Measurements from ENCODE around the gene HSF4. TPM values are rescaled to one million over a fixed set of nuclear protein-coding genes. Genes with fewer than 3 reads are reported as not detected.

HSF4 gene, protein sequence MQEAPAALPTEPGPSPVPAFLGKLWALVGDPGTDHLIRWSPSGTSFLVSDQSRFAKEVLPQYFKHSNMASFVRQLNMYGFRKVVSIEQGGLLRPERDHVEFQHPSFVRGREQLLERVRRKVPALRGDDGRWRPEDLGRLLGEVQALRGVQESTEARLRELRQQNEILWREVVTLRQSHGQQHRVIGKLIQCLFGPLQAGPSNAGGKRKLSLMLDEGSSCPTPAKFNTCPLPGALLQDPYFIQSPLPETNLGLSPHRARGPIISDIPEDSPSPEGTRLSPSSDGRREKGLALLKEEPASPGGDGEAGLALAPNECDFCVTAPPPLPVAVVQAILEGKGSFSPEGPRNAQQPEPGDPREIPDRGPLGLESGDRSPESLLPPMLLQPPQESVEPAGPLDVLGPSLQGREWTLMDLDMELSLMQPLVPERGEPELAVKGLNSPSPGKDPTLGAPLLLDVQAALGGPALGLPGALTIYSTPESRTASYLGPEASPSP
- 6.5 and 7.9 TPM in 2 replicates for total RNA-seq

GRCh38 chr16:67164599-67165061, at the start of gene HSF4:
Gene HSF4 (plus strand): TSS chr16:67164745. CDS start chr16:67164812, 67 bp downstream.

GRCh38 chr16:67150833-67151396, 13.6 kb upstream of the HSF4 start, which contains the start of gene B3GNT9:
Gene B3GNT9 (minus strand): TSS chr16:67150998. CDS start chr16:67150485, 513 bp downstream.

GRCh38 chr16:67170168-67170948, 5.8 kb downstream of the HSF4 start, which contains the start of gene NOL3:
Gene NOL3 (plus strand): TSS chr16:67170538.

GRCh38 chr16:67183627-67184452, 19.3 kb downstream of the HSF4 start, which contains the start of gene MATCAP1:
Gene MATCAP1 (minus strand): TSS chr16:67183963. CDS start chr16:67180610, 3,353 bp downstream.

DNA sequence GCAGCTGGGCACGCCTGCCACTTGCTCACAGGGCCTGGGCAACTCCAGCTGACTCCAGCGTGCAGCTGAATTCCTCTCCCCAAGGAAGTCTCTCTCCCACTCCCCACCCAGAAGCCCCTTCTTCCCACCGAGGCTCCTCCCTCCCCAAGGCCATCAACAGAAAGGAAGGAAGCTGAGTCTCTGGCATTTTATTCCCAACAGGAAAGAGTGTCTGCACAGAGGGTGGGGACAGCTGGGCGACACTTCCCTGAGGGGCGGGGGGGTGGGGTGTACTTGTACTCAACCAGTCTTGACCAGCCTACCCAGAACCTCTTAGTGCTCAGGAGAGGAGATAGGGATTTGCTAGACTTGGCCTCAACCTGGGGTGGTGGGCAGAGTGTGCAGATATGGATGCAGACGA, 25.5 kb downstream of the HSF4 start, which contains the start of gene EXOC3L1:
Gene EXOC3L1 (minus strand): TSS at position 96 of the 400 bp plus-strand sequence. CDS start 460 bp downstream, outside the sequence.

DNA sequence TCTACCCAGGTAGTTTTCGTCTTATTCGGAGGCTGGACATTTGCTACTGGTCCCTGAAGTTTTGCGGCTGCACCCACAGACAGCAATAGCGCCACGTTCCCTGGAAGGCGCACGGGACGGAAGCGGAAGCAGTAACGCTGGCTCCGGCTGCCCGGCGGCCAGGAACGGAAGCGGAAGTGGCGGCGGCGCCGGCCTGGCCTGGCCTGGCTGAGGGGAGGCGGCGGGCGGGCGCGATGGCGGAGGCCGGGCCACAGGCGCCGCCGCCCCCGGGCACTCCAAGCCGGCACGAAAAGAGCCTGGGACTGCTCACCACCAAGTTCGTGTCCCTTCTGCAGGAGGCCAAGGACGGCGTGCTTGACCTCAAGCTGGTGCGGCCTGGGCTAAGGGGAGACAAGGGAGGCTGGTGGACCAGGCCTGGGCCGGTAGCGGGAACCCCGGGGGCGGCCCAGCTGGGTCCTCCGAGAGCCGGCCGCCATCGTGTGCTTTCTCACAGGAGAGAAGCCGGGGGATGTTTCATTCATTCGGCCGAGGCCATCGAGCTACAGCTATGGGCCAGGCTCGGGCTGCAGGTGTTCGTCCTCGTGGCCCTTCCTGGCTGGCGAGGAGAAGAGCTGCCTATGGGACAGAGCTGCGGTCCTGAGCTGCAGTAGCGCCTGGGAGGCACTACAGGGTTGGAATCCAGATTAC, 27.6 kb downstream of the HSF4 start, which contains the start of gene E2F4:
Gene E2F4 (plus strand): TSS at position 161 of the 687 bp plus-strand sequence. CDS start 73 bp downstream, at position 234.

GRCh38 chr16:67199011-67199807, 34.7 kb downstream of the HSF4 start, which contains the start of gene ELMO3:
Gene ELMO3 (plus strand): TSS chr16:67199131. CDS start chr16:67199327, 196 bp downstream.

Other genes starting within 250 kb of the HSF4 start
- not detected in 2 replicates for gene CDH16, start 245.9 kb upstream of the HSF4 start, total RNA-seq
- 21.1 and 37.4 TPM in 2 replicates for gene RRAD, start 239.2 kb upstream of the HSF4 start, total RNA-seq
- gene CIAO2B, start 230.3 kb upstream of the HSF4 start, total RNA-seq = 139 and 204 TPM in 2 replicates
- 18.4 and 32.4 TPM in 2 replicates for gene CES2, start 229.2 kb upstream of the HSF4 start, total RNA-seq
- gene CES3, start 203.5 kb upstream of the HSF4 start, total RNA-seq = 0.65 and 0.89 TPM in 2 replicates
- gene CES4A, start 176.2 kb upstream of the HSF4 start, total RNA-seq = 1.3 and 3.0 TPM in 2 replicates
- 98.3 and 162 TPM in 2 replicates for gene CBFB, start 135.6 kb upstream of the HSF4 start, total RNA-seq
- gene PHAF1, start 54.8 kb upstream of the HSF4 start, total RNA-seq = 12.2 and 20.3 TPM in 2 replicates
- gene B3GNT9, start 13.7 kb upstream of the HSF4 start, total RNA-seq = 33.4 and 51.1 TPM in 2 replicates
- gene TRADD, start 4.8 kb upstream of the HSF4 start, total RNA-seq = 16.5 and 19.0 TPM in 2 replicates
- 11.6 and 13.1 TPM in 2 replicates for gene FBXL8, start 4.8 kb upstream of the HSF4 start, total RNA-seq
- 21.1 and 22.9 TPM in 2 replicates for gene NOL3, start 5.8 kb downstream of the HSF4 start, total RNA-seq
- gene MATCAP1, start 19.2 kb downstream of the HSF4 start, total RNA-seq = 9.8 and 12.4 TPM in 2 replicates
- not detected in 2 replicates for gene EXOC3L1, start 25.4 kb downstream of the HSF4 start, total RNA-seq
- gene E2F4, start 27.4 kb downstream of the HSF4 start, total RNA-seq = 68.0 and 85.7 TPM in 2 replicates
- 0.30 and 0.42 TPM in 2 replicates for gene ELMO3, start 34.4 kb downstream of the HSF4 start, total RNA-seq
- 26.4 and 61.5 TPM in 2 replicates for gene TMEM208, start 62.4 kb downstream of the HSF4 start, total RNA-seq
- gene FHOD1, start 82.7 kb downstream of the HSF4 start, total RNA-seq = 8.0 and 25.0 TPM in 2 replicates
- gene SLC9A5, start 84.2 kb downstream of the HSF4 start, total RNA-seq = 1.5 and 2.4 TPM in 2 replicates
- gene PLEKHG4, start 114.8 kb downstream of the HSF4 start, total RNA-seq = 13.1 and 28.2 TPM in 2 replicates
- gene KCTD19, start 162.0 kb downstream of the HSF4 start, total RNA-seq = not detected in 2 replicates
- gene LRRC36, start 162.1 kb downstream of the HSF4 start, total RNA-seq = not detected in 2 replicates
- gene TPPP3, start 228.8 kb downstream of the HSF4 start, total RNA-seq = 0.46 and 0.59 TPM in 2 replicates